Gastroesophageal sphincter (tissue), 3 donors: Measurements from ENCODE around the gene WNT9A.

ENCODE experiments used
- CTCF ChIP-seq, 4 experiments: fragments of 200-600 bp in 2 of 4; fragments of 450-650 bp in 2 of 4; sonication (generic) in 1 of 4; IDR thresholded peaks; one replicate each; pipeline ENCODE4 v1.5.1; 2017 to 2019; ENCODE audit warnings: antibody characterized with exemption in 4 of 4, mild to moderate bottlenecking in 2 of 4, moderate library complexity in 2 of 4
- EP300 ChIP-seq: sonication (generic); formaldehyde crosslinking; IDR thresholded peaks from one replicate; pipeline ENCODE4 v1.6.1; 2017; ENCODE audit warnings: antibody characterized with exemption, mild to moderate bottlenecking
- POLR2A ChIP-seq, 2 donors: fragments of 450-650 bp; IDR thresholded peaks; one replicate each; pipeline ENCODE4 v1.6.1; 2017; ENCODE audit warnings: antibody characterized with exemption in 2 of 2, mild to moderate bottlenecking in 2 of 2, moderate library complexity in 1 of 2

DNA sequence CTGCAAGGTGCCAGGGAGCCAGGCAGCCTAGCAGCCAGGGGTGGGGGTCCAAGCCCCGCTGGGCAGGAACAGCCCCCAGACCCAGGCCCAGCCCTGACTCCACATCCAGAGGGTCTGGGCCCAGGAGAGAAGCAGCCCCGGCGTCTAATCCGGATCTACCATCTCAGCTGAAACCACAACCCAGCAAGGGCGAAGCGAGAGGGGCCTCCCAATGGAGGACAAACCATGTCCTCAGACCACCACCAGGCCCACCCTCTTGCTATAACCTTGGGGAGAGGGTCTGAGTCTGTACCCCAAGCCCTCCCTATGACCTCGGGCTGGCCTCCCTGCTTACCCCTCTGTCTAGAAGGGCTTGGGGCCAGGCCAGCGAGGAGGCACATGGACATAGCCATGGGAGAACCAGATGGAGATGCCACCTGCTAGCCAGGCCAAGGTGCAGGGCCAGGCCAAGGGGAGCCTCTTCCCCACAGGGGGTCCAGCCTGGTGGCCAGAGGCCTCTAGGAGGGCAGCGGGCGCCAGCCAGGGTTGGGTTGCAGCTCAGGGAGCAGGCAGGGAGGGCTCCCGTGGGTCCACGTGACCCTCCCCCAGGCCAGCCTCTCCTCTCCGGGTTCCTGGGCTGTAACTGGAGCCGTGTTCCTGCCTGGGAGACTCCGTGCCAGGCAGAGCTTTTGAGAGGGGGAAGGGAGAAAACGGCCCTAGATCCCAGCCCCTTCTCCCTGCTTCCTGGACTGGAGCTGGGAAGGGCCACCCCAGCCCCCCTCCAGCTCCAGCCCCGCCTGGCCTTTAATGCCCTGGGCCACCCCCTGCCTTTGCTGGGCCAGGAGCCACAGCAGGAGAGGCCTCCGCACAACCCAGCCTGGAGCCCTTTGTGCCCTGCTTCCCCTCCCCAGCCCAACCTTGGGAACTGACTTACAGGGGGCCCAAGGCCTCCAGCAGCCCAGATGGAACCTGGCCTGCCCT is 2.5 kb downstream of the WNT9A start:
- TF ChIP-seq CTCF (IDR thresholded peaks at IDR 0.05): no peak
- no peak for TF ChIP-seq POLR2A (IDR thresholded peaks at IDR 0.05)
- TF ChIP-seq EP300: no peak
